Inflammatory macrophage treated with lipopolysaccharide for 1 hour (primary cell): Measurements from ENCODE around the gene TM9SF2.
"Not testable (repeated sequence)": the region's sequence is repeated elsewhere in the genome, so short reads cannot be mapped to it uniquely, and the experiment has no call there.

ENCODE experiments used
- DNase-seq, 2 donors: peaks; one replicate each; pipeline ENCODE4 v3.0.0-alpha.2; 2020 to 2022

TM9SF2 gene

DNA sequence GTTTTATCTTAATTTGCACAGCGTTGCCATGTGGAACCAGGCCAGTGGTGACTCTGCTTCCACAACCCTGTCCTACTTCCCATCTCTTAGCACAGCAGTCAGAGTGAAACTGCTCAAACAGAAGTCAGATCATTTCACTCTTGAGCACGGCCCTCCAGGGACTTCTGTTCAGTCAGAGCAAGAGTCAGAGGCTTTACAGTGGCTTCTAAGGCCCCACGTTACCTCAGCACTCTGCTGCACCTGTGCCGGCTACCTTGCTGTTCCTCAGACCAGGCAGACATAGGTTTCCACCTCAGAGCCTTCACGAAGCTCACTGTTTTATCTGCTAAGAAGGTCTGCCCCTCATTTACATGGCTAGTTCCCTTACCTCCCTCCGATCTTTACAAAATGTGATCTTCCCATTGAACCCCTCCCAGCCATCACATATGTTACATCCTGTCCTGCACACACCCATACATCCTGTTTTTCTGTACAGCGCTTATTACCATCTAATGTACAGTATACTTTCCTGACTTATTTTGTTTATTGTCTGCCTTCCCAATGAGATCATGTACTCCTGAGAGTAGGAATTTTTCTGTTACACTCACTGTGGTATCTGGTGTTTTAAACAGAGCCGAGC, 41.6 kb downstream of the TM9SF2 start:
- peak; percentile 7 to 42 for DNase-seq

DNA sequence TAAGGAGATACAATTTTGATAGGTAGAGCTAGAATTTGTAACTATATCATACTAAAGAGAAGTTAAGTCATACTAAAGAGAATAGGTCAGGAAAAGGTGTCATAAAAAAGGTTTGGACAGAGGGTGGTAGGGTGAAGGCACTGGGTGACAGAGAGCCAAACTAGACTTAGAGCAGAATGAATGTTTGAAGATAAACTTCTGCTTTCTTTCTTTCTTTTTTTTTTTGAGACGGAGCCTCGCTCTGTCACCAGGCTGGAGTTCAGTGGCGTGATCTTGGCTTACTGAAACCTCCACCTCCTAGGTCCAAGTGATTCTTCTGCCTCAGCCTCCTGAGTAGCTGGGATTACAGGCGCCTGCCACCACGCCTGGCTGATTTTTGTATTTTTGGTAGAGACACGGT, 44.1 kb downstream of the TM9SF2 start:
- no peak for DNase-seq

DNA sequence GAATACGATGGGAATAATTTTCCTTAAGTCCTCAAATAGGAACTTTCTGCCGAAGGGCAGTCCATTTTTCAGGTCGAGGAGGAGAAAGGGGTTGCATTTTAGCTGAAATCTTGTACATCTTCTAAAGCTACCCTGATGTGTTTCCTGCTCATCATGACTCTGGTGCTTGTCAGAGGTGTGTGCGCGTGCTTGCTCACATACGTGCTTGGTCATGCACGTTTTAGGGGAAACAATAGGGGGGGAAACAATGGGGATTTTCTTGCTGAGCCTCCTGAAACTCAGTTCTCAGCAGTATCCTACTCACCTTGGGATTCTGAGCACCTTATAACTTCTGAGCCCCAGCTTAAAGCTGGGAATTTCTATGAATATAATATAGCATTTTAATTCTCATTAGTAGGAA, 44.7 kb downstream of the TM9SF2 start:
- no peak for DNase-seq

DNA sequence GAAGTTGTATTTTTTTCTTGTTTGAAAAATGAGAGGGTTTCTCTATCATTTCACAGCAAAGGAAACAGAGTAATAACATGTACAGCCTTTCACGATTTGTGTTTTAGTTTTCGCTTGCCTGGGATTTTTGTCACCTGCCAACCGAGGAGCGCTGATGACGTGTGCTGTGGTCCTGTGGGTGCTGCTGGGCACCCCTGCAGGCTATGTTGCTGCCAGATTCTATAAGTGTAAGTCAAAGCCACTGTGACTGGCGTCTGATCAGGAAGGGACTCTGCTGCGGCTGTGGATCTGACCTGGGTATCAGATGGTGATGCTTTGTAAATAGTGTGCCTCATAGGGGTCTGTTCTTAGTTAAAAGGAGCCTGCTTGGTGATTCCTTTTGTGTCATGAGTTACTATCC, 45.6 kb downstream of the TM9SF2 start:
- DNase-seq: no peak

DNA sequence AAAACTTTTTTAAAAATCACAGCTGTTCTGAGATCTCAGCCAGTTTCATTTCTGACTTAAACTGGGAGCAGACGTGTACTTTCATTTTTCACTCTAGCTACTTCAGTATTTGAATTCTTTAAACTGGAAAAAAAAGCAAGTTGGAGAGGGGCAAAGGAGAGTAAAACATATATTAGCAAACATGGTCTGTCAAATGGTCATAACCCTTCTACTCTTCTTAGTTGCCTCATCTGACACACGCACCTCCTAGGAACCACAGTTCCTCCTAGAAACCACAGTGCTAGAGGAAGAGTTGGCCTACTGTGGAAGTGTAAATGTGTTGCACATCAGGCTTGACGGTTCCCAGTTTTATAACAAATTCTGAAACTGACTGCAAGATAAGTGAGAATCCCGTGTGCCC, 47.2 kb downstream of the TM9SF2 start:
- peak; percentile 49 to 50 for DNase-seq

DNA sequence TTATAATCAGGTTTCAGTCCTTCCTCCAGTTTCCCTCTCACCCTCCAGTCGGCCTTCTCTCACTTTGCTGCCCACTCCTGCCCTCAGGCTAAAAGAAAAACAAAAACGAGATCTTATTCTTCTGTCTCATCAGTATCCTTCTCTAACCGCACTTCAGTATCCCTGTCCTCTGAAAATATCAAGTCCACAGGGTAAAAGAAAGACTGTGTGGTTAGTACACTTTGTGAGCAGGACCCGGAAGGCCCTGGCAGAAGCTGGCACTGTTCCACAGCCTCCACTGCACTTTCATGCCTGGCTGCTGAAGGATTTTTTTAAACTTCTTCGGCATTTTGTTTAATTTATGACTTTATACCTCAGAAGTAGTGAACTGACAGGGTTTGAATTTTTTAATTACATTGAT, 51.8 kb downstream of the TM9SF2 start:
- no peak for DNase-seq

DNA sequence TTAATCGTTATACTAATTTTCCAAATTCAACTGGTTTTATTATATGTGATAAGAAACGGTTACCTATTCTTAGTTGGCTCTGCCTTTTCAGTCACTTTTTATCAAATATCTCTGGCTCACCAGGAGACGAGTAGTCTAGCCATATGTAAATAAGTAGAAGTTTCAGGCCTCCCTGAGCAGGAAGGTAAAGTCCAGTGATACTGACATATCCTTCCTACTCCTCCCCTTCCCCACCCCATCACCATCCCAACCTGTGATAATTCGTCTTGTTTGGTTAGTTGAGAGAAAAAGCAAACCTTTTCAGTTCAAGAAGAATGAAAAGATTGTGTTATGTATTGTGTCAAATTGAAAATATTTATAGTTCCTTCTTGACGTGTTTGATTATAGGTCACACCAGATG, 53.9 kb downstream of the TM9SF2 start:
- DNase-seq: no peak

DNA sequence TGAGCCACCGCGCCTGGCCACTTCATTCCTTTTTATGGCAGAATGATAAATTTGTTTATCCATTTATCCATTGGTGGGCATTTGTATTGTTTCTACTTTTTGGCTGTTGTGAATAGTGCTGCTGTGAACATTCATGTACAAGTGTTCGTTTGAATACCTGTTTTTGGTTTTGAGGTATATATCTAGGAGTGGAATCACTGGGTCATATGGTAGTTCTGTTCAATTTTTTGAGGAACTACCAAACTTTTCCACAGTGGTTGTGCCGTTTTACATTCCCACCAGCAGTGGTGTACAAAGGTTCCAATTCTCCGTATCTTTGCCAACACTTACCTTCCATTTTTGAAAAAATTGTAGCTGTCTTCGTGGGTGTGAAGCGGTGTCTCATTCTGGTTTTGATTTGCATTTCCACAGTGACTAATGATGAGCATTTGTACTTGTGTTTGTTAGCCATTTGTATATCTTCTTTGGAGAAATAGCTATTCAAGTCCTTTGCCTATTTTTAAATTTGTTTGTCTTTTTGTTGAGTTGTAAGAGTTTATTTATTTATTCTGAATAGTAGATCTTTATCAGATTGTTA, 55.7 kb downstream of the TM9SF2 start:
- DNase-seq: no peak

DNA sequence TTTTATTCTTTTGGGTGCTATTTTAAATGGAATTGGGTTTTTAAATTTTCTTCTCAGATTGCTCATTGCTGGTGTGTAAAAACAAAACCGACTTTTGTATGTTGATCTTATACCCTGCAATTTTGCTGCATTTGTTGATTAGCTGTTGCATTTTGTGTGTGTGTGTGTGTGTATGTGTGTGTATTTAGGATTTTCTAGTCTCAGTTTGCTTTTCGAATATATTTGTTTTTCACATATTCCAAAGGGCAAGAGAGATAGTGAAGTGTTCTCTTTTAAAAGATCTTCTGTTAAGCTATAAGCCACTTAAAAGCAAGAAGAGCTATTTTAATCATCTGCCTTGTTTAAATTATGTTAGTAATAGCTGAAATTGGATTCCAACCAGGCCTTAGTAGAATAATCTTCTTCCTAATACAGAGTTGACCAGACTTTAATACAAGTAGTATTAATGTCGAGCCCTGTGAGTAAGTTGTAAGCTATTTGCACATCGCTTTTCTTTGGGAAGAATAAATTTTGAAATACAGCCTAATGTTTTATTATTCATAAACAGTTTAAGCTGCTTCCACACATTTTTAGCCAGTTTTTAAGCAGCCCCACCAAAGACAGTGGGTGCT, 57.4 kb downstream of the TM9SF2 start:
- no peak for DNase-seq

DNA sequence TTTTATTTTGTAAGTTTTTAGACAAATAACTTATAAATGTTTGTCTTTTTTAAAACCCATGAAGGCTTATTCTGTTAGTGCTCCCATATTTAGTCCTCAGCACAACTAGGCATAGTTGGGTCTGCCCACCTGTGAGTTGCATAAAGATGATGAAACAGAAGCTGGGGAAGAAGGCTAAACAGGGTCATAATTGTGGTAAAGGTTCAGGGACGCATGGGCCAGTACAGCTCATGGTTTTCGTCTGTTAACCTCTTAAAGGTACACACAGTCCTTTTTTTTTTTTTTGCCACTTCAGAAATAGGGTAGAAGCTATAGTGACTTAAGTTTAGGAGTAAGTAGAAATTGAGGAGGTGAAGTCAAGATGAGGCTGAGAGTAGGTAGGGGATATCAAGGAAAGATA, 58.3 kb downstream of the TM9SF2 start:
- no peak for DNase-seq

DNA sequence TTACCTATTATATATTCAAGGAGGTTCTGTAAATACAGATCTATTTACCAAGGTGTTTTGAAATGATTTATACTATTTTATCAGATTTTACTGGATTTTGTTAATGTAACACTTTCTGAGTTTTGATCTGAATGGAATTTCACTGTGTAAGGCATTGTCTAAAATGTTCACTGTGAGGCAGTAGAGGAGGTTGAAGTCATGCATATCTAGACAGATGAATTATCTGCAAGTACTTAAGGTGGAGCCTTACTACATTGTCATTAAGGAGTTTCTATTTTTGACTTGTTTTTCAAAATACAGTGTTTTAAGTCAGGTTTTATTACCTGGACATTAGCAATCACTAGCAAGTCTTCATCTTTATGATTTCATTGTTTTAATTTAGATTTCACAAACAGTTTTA, 62.1 kb downstream of the TM9SF2 start:
- no peak for DNase-seq

DNA sequence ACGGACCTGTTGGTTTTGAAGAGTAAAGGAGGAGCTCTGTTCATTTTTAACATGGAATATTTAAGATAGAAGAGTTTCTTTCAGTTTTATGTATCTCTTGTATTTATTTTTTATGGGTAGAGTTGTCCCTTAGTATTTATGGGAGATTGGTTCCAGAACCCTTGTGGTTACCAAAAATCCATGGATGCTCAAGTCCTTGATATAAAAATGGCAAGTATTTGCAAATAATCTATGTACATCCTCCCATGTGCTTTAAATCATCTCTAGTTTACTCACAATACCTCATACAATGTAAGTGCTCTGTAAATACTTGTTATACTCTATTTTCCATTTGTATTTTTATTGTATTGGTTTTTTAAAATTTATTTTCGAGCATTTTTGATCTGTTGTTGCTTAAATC, 63.1 kb downstream of the TM9SF2 start:
- no peak for DNase-seq

DNA sequence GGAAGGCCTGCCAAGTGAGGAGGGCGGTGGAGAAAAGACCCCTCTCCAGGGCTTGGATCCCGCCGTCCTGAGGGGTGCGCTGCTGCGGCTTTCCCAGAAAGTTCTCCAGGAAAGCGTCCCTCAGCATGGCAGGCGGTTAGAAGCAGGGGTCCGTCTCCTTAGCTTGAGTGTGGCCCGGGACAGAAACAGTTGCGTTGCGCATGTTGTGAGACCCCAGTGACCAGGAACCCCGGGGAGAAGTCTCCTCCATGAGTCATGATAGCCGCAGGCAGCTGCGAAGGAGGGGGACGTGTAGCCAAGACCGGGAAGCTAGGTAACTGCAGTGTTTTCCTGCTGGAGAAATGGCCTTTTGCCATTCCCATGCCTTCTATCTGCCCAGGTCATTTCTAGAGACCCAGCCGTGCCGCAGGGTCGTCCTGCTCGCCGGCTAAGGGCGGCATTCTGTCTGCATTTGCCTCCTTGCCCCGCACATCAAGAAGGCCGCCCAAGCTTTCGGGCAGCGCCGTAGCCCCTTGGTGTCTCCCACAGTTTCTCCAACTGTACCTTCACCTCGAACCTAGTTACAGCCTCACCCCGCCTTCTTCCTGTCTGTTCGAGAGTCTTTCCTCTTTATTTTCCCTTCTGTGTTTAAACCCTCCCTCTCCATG, 64.3 kb downstream of the TM9SF2 start:
- DNase-seq: no peak

DNA sequence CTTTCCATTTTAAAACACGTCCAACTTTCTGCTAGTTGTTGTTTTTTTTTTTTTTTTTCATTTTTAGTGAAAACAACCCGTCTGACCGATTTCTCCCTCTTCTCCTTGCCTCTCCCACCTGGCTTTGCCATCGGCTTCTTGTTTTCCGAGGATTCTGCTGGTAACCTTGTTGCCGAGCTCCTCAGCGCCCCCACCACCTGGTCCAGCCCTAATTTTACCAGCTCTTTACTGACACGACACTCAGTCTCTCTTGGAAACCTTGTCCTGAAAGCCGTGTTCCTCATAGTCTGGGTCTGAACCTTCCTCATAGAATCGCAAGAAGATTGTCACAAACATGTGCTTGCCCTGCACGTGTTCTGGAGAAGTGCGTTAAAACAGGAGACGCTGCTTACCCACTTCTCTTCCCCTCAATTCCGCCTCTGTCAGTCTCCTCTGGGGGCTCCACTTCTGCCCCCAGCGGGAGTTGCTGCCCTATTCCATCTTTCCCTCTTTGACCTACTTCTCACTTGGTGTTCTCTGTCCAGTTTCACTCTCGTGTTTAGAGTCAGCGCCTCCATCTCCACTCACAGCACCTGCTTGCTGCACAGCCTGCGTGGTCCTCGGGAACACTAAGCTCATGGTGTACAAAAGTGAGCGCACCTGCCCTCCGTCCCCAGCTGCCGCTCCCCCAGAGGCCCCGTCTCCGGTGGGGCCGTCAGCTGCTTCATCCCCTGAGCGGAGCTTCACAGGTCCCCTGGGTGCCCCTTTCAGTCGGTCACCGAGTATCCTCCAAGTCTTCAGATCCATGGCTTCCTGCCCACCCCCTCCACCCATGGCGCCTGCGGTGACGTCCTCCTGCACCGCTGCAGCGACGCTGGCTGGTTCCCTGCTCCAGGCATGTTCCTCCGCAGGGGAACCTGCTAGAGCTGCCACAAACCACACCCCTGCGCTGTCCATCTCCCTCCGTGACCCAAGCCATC, 65.1 kb downstream of the TM9SF2 start:
- no peak for DNase-seq

DNA sequence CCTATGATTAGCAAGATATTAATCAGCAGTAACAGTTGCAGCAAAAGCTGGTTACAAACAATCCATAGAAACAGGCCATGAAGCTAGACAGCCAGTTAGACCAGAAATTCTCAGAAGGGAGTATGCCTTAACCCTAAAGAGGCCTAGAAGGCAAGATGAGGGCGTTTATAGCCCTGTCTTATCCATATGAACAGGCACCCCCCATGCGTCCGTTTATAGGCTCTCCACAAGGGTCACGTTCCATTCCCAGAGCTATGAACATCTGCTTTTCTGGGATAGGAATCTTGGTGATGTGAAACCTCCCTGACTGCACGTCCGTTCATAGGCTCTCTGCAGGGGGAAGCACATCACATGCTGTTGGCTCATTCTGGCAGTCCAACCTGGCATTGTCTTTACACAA, 67.6 kb downstream of the TM9SF2 start:
- DNase-seq: not testable (repeated sequence)

DNA sequence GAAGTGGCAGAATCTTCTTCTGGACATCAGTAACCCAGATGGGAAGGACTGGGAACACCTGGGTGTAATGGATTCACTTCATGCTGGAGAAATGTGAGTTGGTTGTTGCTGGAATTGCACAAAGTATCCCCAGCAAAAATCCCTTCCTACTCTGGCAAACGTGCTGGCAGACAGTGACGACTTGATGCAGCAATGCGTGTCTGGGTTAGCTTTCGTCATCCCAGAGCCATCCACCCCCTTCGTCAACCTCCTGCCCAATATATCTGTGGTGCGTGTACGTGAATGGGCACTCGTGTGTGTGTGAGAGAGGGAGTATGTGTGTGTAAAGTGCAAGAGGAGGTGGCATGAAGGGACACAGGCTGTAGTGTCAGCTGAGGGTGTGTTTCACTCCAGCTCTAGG, 70.9 kb downstream of the TM9SF2 start:
- no peak for DNase-seq

DNA sequence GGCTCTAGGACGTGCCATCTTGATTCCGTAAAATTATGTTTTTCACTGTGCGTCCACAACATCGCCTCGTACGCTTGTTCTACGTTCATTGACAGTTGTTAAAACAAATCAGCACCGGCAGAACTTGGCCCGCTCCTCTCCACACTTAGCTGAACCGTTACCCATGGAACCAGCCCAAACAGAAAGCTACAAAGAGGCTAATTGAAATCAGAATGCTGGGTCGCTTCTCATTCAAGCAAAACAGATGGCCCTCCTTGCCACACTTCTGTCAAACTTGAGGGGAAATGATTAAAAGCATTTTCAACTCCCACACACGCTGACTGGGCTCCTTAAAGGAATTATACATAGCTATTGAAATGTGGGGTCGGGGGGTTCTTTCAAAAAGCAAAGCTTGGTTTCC, 71.6 kb downstream of the TM9SF2 start:
- DNase-seq: no peak

DNA sequence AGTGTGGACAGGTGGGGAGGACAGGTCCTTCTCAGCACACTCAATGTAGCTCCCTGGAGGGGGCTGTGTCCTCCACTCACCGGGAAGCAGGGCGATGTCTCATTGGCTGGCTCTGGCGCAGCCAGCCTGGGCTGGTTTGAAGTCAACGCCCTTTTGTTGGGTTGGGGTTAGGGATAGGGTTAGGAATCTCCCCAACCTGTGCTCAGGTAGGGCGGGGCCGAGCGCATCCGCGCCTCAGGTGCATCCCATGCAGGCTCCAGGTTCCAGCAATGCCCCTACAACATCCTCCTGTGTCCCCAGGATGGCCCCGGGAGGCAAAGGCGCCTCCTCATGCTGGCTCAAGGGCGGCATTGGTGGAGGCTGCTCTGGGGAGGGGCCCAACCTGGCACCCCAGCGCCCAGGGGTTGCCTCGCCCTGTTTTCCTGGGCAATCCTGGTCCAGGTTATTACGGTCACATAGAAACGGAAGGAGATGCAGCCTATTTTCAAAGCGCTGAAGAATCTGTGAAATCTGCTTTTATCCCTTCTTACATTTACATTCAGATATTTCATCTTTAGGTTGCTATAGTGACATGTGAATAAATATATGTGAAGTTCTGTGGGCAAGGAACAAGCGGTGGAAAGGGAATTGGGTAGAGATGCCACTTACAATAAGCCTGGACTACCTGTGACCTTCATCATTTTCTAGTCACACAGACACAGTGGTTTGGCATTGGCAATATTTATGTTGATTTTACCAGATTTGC, 74.3 kb downstream of the TM9SF2 start:
- no peak for DNase-seq

DNA sequence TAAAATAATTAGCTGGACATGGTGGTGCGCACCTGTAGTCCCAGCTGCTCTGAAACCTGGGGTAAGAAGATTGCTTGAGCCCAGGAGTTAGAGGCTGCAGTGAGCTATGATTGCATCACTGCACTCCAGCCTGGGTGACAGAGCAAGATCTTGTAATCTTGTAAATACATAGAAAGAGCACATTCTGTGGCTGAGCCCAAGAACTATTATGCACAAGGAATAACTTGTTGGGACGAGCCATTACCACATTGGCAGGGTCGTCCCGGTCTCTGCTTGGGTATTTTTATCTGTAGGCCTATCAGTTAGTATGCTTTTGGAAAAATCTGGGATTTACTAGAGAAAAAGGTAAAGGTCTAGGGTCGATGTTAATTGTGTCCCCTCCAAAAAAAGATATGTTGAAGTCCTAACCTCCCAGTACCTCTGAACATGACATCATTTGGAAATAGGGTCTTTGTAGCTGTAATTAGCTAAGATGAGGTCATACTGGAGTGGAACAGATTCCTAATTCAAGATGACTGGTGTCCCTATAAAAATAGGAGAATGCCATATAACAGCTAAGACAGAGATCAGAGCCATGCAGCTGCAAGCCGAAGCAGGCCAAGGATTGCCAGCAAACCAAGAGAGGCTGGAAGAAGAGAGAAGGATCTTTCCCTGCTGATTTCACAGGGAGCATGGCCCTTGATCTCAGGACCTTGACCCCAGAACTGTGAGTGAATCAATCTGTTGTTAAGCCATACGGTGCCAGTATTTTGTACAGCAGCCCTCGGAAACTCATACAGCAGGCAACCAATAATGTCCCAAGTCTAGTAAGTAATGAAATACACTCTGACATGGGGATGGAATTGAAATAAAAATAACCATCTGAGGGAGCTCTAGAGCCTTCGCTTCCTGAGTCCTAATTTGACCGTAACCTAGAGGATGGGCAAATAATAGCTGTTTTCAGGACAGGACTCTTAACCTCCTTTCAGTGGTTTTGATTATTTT, 77.0 kb downstream of the TM9SF2 start:
- DNase-seq: no peak

DNA sequence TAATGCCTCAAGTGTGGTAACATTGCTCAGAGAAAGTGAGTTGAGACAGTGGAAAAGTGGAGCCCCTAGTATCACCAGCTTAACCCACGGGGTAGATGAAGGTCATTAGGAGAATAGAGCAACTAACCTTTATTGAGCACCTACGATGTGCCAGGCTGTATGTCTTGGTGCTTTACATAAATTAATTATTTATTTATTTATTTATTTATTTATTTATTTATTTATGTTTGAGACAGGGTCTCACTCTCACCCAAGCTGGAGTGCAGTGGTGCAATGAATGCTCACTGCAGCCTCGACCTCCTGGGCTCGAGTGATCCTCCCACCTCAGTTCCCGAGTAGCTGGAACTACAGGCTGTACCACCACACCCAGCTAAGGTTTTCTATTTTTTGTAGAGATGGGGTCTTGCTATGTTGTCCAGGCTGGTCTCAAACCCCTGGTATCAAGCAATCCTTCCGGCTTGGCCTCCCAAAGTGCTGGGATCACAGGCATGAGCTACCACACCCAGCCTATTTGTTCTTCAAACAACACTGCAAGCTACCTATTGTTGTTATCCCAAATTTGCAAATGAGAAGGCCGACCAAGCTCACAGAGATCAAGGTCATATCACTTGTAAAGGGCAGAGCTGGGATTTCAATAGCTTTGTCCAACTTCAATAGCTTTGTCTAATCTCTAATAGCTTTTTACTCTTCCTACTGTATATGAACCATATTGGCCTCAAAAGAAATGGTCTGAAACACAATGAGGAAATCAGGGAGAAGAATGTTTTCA, 79.4 kb downstream of the TM9SF2 start:
- DNase-seq: no peak
